WTC11 (cell line): ENCODE data around the gene ICAM1. TPM values are rescaled to one million over a fixed set of nuclear protein-coding genes. Genes with fewer than 3 reads are reported as not detected.

Source experiments
- ATAC-seq: fragments of 200-7000 bp; cut with Tn5 transposase; 2 replicates; pipeline ENCODE4 v1.10.0; 2021; ENCODE audit warnings: mild to moderate bottlenecking, moderate library complexity
- CTCF ChIA-PET: fragments of 300-600 bp; sonication (Branson Sonifier 250); formaldehyde crosslinking; loops from one replicate; lab custom pipeline; 2021; ENCODE audit warnings: antibody characterized with exemption; lab: Charles Lee
- POLR2A ChIA-PET: fragments of 350-600 bp; sonication (Branson Sonifier 250); formaldehyde crosslinking; loops from one replicate; lab custom pipeline; 2021; ENCODE audit warnings: antibody characterized with exemption; lab: Charles Lee
- DNase-seq: peaks from one replicate; pipeline ENCODE4 v3.0.0; 2021; ENCODE audit warnings: low spot score
- H3K27ac Mint-ChIP-seq: 2 replicates; pipeline ENCODE4 v1.8.0; 2021; ENCODE audit warnings: mixed read lengths
- H3K27me3 Mint-ChIP-seq: 2 replicates; pipeline ENCODE4 v1.8.0; 2021; ENCODE audit warnings: low read depth, mild to moderate bottlenecking, moderate library complexity, mixed read lengths
- H3K36me3 Mint-ChIP-seq: 2 replicates; pipeline ENCODE4 v1.8.0; 2021; ENCODE audit warnings: mixed read lengths
- H3K4me1 Mint-ChIP-seq: 2 replicates; pipeline ENCODE4 v1.8.0; 2022; ENCODE audit warnings: mixed read lengths
- H3K4me3 Mint-ChIP-seq: 2 replicates; pipeline ENCODE4 v1.8.0; 2021; ENCODE audit warnings: mild to moderate bottlenecking, moderate library complexity, mixed read lengths
- H3K9me3 Mint-ChIP-seq: 2 replicates; pipeline ENCODE4 v1.8.0; 2021; ENCODE audit warnings: mixed read lengths
- E2F1 ChIP-seq: sonication (generic); formaldehyde crosslinking; IDR thresholded peaks from 2 replicates; pipeline ENCODE4 v1.8.0; 2022; ENCODE audit warnings: mild to moderate bottlenecking, missing genetic modification reagents
- ELF4 ChIP-seq: sonication (generic); formaldehyde crosslinking; IDR thresholded peaks from 2 replicates; pipeline ENCODE4 v1.8.1; 2022; ENCODE audit warnings: low read depth, mild to moderate bottlenecking, moderate library complexity, missing genetic modification reagents
- EMX1 ChIP-seq: fragments of 250-450 bp; sonication (Bioruptor Pico); IDR thresholded peaks from 2 replicates; pipeline ENCODE4 v1.8.0; 2021; ENCODE audit warnings: mild to moderate bottlenecking
- FOXK1 ChIP-seq: sonication (generic); formaldehyde crosslinking; IDR thresholded peaks from 2 replicates; pipeline ENCODE4 v1.8.0; 2022; ENCODE audit warnings: mild to moderate bottlenecking, moderate library complexity, missing genetic modification reagents
- FOXP1 ChIP-seq: sonication (generic); formaldehyde crosslinking; IDR thresholded peaks from 2 replicates; pipeline ENCODE4 v1.8.0; 2022; ENCODE audit warnings: missing genetic modification reagents, mild to moderate bottlenecking, moderate library complexity, borderline replicate concordance
- FOXP4 ChIP-seq: sonication (generic); formaldehyde crosslinking; IDR thresholded peaks from 2 replicates; pipeline ENCODE4 v1.8.0; 2022; ENCODE audit warnings: mild to moderate bottlenecking, missing genetic modification reagents
- GABPB1 ChIP-seq: sonication (generic); formaldehyde crosslinking; IDR thresholded peaks from 2 replicates; pipeline ENCODE4 v1.8.1; 2023; ENCODE audit warnings: mild to moderate bottlenecking, missing genetic modification reagents
- GTF2I ChIP-seq: fragments of 250-450 bp; sonication (Bioruptor Pico); conservative IDR thresholded peaks from 2 replicates; pipeline ENCODE4 v1.4.0; 2021; ENCODE audit warnings: mild to moderate bottlenecking
- IRF1 ChIP-seq: sonication (generic); formaldehyde crosslinking; IDR thresholded peaks from 2 replicates; pipeline ENCODE4 v1.8.0; 2023; ENCODE audit warnings: missing genetic modification reagents
- KAT7 ChIP-seq: sonication (generic); formaldehyde crosslinking; IDR thresholded peaks from 2 replicates; pipeline ENCODE4 v1.8.1; 2023; ENCODE audit warnings: missing genetic modification reagents, mild to moderate bottlenecking, borderline replicate concordance
- MAX ChIP-seq: sonication (generic); formaldehyde crosslinking; IDR thresholded peaks from 2 replicates; pipeline ENCODE4 v1.8.0; 2022; ENCODE audit warnings: mild to moderate bottlenecking, missing genetic modification reagents
- MYBL2 ChIP-seq: sonication (generic); formaldehyde crosslinking; IDR thresholded peaks from 2 replicates; pipeline ENCODE4 v1.8.1; 2023; ENCODE audit warnings: mild to moderate bottlenecking, moderate library complexity, missing genetic modification reagents
- NFE2L1 ChIP-seq: sonication (generic); formaldehyde crosslinking; IDR thresholded peaks from 2 replicates; pipeline ENCODE4 v1.8.1; 2023; ENCODE audit warnings: missing genetic modification reagents
- PRRX2 ChIP-seq: fragments of 250-450 bp; sonication (Bioruptor Pico); IDR thresholded peaks from 2 replicates; pipeline ENCODE4 v1.8.0; 2021; ENCODE audit warnings: mild to moderate bottlenecking
- SMAD4 ChIP-seq: sonication (generic); formaldehyde crosslinking; IDR thresholded peaks from 2 replicates; pipeline ENCODE4 v1.8.0; 2022; ENCODE audit warnings: mild to moderate bottlenecking, missing genetic modification reagents
- TCF7 ChIP-seq: sonication (generic); formaldehyde crosslinking; IDR thresholded peaks from 2 replicates; pipeline ENCODE4 v1.8.0; 2022; ENCODE audit warnings: mild to moderate bottlenecking, low read depth, missing genetic modification reagents, moderate library complexity
- USF1 ChIP-seq: sonication (generic); formaldehyde crosslinking; IDR thresholded peaks from 2 replicates; pipeline ENCODE4 v1.8.0; 2022; ENCODE audit warnings: mild to moderate bottlenecking, missing genetic modification reagents
- ZBTB43 ChIP-seq: sonication (generic); formaldehyde crosslinking; IDR thresholded peaks from 2 replicates; pipeline ENCODE4 v1.8.1; 2023; ENCODE audit warnings: mild to moderate bottlenecking, missing genetic modification reagents
- ZNF281 ChIP-seq: sonication (generic); formaldehyde crosslinking; IDR thresholded peaks from 2 replicates; pipeline ENCODE4 v1.8.0; 2023; ENCODE audit warnings: mild to moderate bottlenecking, missing genetic modification reagents
- total RNA-seq: library from RNA; stranded (reverse); gene quantifications from 3 replicates; pipeline ENCODE4 v1.2.3, GENCODE V29; 2021

ICAM1 gene
- total RNA-seq, 1 experiment from 2014 or later, result 3.8 TPM

- ChIA-PET POLR2A (interaction anchor here (0.8 to 1.5 kb wide), 2 partner anchors 12 to 43 kb away, joined by 3 to 4 read pairs; partner anchors contain the start of gene ICAM5), CTCF (interaction anchor here (1.0 to 5.1 kb wide), 7 partner anchors 48 to 151 kb away, joined by 3 to 55 read pairs (median 6); partner anchors contain the start of genes ICAM1 and TYK2)
- H3K36me3 Mint-ChIP-seq, result peaks cover 27% of the 10 kb centered on the region
- peaks cover 16% of the 10 kb centered on the region for H3K4me1 Mint-ChIP-seq
- H3K27me3 Mint-ChIP-seq, result peaks cover 10% of the 10 kb centered on the region
- H3K4me3 Mint-ChIP-seq, result peak overlapping the region; percentile 93
- H3K9me3 Mint-ChIP-seq, result no peaks in the 10 kb centered on the region
- TF ChIP-seq IRF1 (CRISPR knock-in tag), result no peak
- TF ChIP-seq KAT7 (CRISPR knock-in tag), result 0 out of 2 replicates have a peak, but pooled peaks have one; percentile 35
- 0 out of 2 replicates have a peak, but pooled peaks have one; percentile 33 for TF ChIP-seq FOXP1 (CRISPR knock-in tag)
- peak overlapping the region; percentile 90 for H3K27ac Mint-ChIP-seq
- no peak for ATAC-seq
- DNase-seq, result no peak
These were observed 61.4 kb downstream of the ICAM1 start for GRCh38 chr19:10332158-10332964.

- Mint-ChIP-seq H3K4me1 (peaks cover 16% of the 10 kb centered on the region), H3K4me3 (peak within 1 kb of the TSS; percentile 93), H3K9me3 (no peaks in the 10 kb centered on the region), H3K36me3 (peaks cover 19% of the 10 kb centered on the region), H3K27ac (peak within 1 kb of the TSS; percentile 90), H3K27me3 (peaks cover 10% of the 10 kb centered on the region)
- CTCF ChIA-PET, result interaction anchor here (0.6 to 5.1 kb wide), 18 partner anchors 10 to 366 kb away, joined by 3 to 55 read pairs (median 5); partner anchors contain the start of genes FDX2, ICAM1, ICAM5 and TYK2
- peak; percentile 91 for ATAC-seq
- POLR2A ChIA-PET, result interaction anchor here (0.6 to 1.9 kb wide), 8 partner anchors 12 to 1753 kb away, joined by 3 to 18 read pairs (median 4); partner anchors contain the start of gene ICAM5
- DNase-seq, result peak; percentile 98
- TF ChIP-seq EMX1 (CRISPR knock-in tag), result no peak
- no peak for TF ChIP-seq E2F1
- TF ChIP-seq MAX, result peak; percentile 73
- TF ChIP-seq GTF2I (CRISPR knock-in tag), result no peak
- TF ChIP-seq ZBTB43 (CRISPR knock-in tag), result no peak
- 0 out of 2 replicates have a peak, but pooled peaks have one; percentile 58 for TF ChIP-seq FOXP1 (CRISPR knock-in tag)
- TF ChIP-seq PRRX2 (CRISPR knock-in tag), result no peak
- TF ChIP-seq SMAD4 (CRISPR knock-in tag), result no peak
- TF ChIP-seq FOXP4 (CRISPR knock-in tag), result 0 out of 2 replicates have a peak, but pooled peaks have one; percentile 29
- TF ChIP-seq TCF7 (CRISPR knock-in tag), result no peak
- peak; percentile 40; the same call in 1 of the 2 replicates for TF ChIP-seq FOXK1
- 0 out of 2 replicates have a peak, but pooled peaks have one; percentile 35 for TF ChIP-seq MYBL2 (CRISPR knock-in tag)
- TF ChIP-seq NFE2L1 (CRISPR knock-in tag), result peak; percentile 38; the same call in 1 of the 2 replicates
- TF ChIP-seq ELF4 (CRISPR knock-in tag), result 0 out of 2 replicates have a peak, but pooled peaks have one; percentile 37
- 0 out of 2 replicates have a peak, but pooled peaks have one; percentile 42 for TF ChIP-seq USF1
- TF ChIP-seq GABPB1 (CRISPR knock-in tag), result peak; percentile 36; the same call in 1 of the 2 replicates
- TF ChIP-seq ZNF281 (CRISPR knock-in tag), result peak; percentile 58; the same call in 1 of the 2 replicates
These were observed 62.2 kb downstream of the ICAM1 start, which contains the start of gene RAVER1 for GRCh38 chr19:10332965-10333757. Gene RAVER1 (minus strand): TSS chr19:10333529. CDS start chr19:10333507, 22 bp downstream.
